ENCODE data around the gene GARS1.

The GARS1 gene

GRCh38 chr7:30683306-30683705 lies 88.6 kb downstream of the GARS1 start:
- no peak for DNase-seq
